ENCODE measurements around the gene LCN12. TPM values are rescaled to one million over a fixed set of nuclear protein-coding genes. Genes with fewer than 3 reads are reported as not detected.

Gene LCN12
- total RNA-seq, 1 experiment from 2014 or later = 4.2 TPM

GRCh38 chr9:136980669-136981478, 28.8 kb downstream of the LCN12 start:
- ChIA-PET RAD21 (ENCODE audit: low non-redundant PET in 1 of 2, low total read pairs in 2 of 2, uncharacterized antibody in 2 of 2, unreplicated experiment in 2 of 2) (no interaction called here), POLR2A (interaction anchor here (1.3 kb wide), 1 partner anchor 11 kb away, joined by 3 read pairs; no protein-coding TSS in a partner anchor), CTCF (no interaction called here)
- no TSS peak for BruUV-seq (replicated peaks)
- no peak for ATAC-seq
- H3K27me3 ChIP-seq (ENCODE audit: insufficient read depth, low read length) = no peaks in the 10 kb centered on the region
- no peaks in the 10 kb centered on the region for H3K9me2 ChIP-seq (ENCODE audit: insufficient read depth)
- H3K4me2 ChIP-seq (ENCODE audit: low read length) = no peak overlapping the region
- no peak for DNase-seq (ENCODE audit: low read depth, low spot score)
- H3K79me2 ChIP-seq (ENCODE audit: insufficient read depth, low read length) = no peaks in the 10 kb centered on the region
- H2AFZ ChIP-seq (ENCODE audit: low read depth, low read length, poor library complexity, severe bottlenecking) = no peak overlapping the region
- no peaks in the 10 kb centered on the region for H3K36me3 ChIP-seq (ENCODE audit: control insufficient read depth in 1 of 2, insufficient read depth in 2 of 2, low read length in 2 of 2)
- H4K20me1 ChIP-seq (ENCODE audit: insufficient read depth) = no peaks in the 10 kb centered on the region
- H3K4me3 ChIP-seq (replicated peaks in 1 of 2; ENCODE audit: low read depth in 1 of 2, low read length in 2 of 2) = no peak overlapping the region
- H3K9me3 ChIP-seq (ENCODE audit: control insufficient read depth in 1 of 2, insufficient read depth in 1 of 2, low read depth in 1 of 2, low read length in 2 of 2) = no peaks in the 10 kb centered on the region
- no peak overlapping the region for H3K9ac ChIP-seq (ENCODE audit: low read length)
- H3K27ac ChIP-seq (ENCODE audit: low read depth, low read length) = no peak overlapping the region
- intact Hi-C loops (cut with micrococcal nuclease) = no loop called here
- TF ChIP-seq POLR2AphosphoS5 (IDR thresholded peaks at IDR 0.05; ENCODE audit: low read depth, low read length) = no peak
- peaks cover 0 to 16% of the 10 kb centered on the region in 2 experiments; a peak in 2 of 4 replicates for H3K4me1 ChIP-seq (ENCODE audit: control insufficient read depth in 1 of 2, insufficient read depth in 2 of 2, low read length in 2 of 2)

- no TSS peak for BruUV-seq (replicated peaks)
- H3K4me2 ChIP-seq (ENCODE audit: low read length) = no peak overlapping the region
- intact Hi-C loops (cut with micrococcal nuclease) = no loop called here
- no peak overlapping the region for H3K4me3 ChIP-seq (replicated peaks in 1 of 2; ENCODE audit: low read depth in 1 of 2, low read length in 2 of 2)
- H3K9me2 ChIP-seq (ENCODE audit: insufficient read depth) = no peaks in the 10 kb centered on the region
- no peaks in the 10 kb centered on the region for H4K20me1 ChIP-seq (ENCODE audit: insufficient read depth)
- H2AFZ ChIP-seq (ENCODE audit: low read depth, low read length, poor library complexity, severe bottlenecking) = no peak overlapping the region
- H3K4me1 ChIP-seq (ENCODE audit: control insufficient read depth in 1 of 2, insufficient read depth in 2 of 2, low read length in 2 of 2) = peaks cover 0 to 15% of the 10 kb centered on the region in 2 experiments; a peak in 2 of 4 replicates
- no peaks in the 10 kb centered on the region for H3K27me3 ChIP-seq (ENCODE audit: insufficient read depth, low read length)
- ChIA-PET CTCF (no interaction called here), POLR2A (interaction anchor here (1.0 to 1.3 kb wide), 2 partner anchors 10 to 105 kb away, joined by 3 read pairs; no protein-coding TSS in a partner anchor), RAD21 (ENCODE audit: low non-redundant PET in 1 of 2, low total read pairs in 2 of 2, uncharacterized antibody in 2 of 2, unreplicated experiment in 2 of 2) (no interaction called here)
- H3K36me3 ChIP-seq (ENCODE audit: control insufficient read depth in 1 of 2, insufficient read depth in 2 of 2, low read length in 2 of 2) = no peaks in the 10 kb centered on the region
- ATAC-seq = no peak
- H3K79me2 ChIP-seq (ENCODE audit: insufficient read depth, low read length) = no peaks in the 10 kb centered on the region
- no peaks in the 10 kb centered on the region for H3K9me3 ChIP-seq (ENCODE audit: control insufficient read depth in 1 of 2, insufficient read depth in 1 of 2, low read depth in 1 of 2, low read length in 2 of 2)
- no peak for DNase-seq (ENCODE audit: low read depth, low spot score)
- H3K9ac ChIP-seq (ENCODE audit: low read length) = no peak overlapping the region
- H3K27ac ChIP-seq (ENCODE audit: low read depth, low read length) = no peak overlapping the region
- no peak for TF ChIP-seq SIN3A (IDR thresholded peaks at IDR 0.05; ENCODE audit: low read depth)
Measured at GRCh38 chr9:136981588-136982231, 29.6 kb downstream of the LCN12 start.
